Measurements from ENCODE around the gene RBM5.

DNA sequence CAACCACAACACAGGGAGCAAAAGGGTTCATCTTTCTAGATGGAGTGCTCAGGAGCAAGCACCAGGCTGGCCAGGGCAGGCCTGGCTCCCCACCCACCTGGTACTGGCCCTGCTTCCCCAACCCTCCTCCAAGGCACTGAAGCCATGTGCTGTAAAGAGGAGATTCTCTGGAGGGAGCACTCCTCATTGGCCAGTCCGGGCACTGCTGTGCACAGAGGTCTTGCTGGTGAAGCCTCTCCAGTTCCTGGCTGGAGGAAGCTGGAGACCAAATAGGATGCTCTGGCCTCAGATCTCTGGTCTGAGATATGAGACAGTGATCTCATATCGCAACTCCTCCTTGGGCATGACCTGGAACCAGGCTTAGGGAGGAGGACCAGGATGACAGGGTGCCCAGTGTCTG, 58.7 kb downstream of the RBM5 start:
- TF ChIP-seq EZH2phosphoT487 (IDR thresholded peaks at IDR 0.05): no peak
- TF ChIP-seq, protein P1, sequence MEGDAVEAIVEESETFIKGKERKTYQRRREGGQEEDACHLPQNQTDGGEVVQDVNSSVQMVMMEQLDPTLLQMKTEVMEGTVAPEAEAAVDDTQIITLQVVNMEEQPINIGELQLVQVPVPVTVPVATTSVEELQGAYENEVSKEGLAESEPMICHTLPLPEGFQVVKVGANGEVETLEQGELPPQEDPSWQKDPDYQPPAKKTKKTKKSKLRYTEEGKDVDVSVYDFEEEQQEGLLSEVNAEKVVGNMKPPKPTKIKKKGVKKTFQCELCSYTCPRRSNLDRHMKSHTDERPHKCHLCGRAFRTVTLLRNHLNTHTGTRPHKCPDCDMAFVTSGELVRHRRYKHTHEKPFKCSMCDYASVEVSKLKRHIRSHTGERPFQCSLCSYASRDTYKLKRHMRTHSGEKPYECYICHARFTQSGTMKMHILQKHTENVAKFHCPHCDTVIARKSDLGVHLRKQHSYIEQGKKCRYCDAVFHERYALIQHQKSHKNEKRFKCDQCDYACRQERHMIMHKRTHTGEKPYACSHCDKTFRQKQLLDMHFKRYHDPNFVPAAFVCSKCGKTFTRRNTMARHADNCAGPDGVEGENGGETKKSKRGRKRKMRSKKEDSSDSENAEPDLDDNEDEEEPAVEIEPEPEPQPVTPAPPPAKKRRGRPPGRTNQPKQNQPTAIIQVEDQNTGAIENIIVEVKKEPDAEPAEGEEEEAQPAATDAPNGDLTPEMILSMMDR (IDR thresholded peaks at IDR 0.05): no peak

Data from neural progenitor cell (in vitro differentiated cells).